ENCODE measurements around the gene TMIGD2.

TMIGD2 gene

GRCh38 chr19:4313847-4314490 lies 11.8 kb upstream of the TMIGD2 start:
- no peak for DNase-seq (ENCODE audit: low read depth)
- no peak overlapping the region for H3K4me3 ChIP-seq (ENCODE audit: low read length)
- TF ChIP-seq, protein P1, sequence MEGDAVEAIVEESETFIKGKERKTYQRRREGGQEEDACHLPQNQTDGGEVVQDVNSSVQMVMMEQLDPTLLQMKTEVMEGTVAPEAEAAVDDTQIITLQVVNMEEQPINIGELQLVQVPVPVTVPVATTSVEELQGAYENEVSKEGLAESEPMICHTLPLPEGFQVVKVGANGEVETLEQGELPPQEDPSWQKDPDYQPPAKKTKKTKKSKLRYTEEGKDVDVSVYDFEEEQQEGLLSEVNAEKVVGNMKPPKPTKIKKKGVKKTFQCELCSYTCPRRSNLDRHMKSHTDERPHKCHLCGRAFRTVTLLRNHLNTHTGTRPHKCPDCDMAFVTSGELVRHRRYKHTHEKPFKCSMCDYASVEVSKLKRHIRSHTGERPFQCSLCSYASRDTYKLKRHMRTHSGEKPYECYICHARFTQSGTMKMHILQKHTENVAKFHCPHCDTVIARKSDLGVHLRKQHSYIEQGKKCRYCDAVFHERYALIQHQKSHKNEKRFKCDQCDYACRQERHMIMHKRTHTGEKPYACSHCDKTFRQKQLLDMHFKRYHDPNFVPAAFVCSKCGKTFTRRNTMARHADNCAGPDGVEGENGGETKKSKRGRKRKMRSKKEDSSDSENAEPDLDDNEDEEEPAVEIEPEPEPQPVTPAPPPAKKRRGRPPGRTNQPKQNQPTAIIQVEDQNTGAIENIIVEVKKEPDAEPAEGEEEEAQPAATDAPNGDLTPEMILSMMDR (conservative IDR thresholded peaks at IDR 0.05; ENCODE audit: low read depth, low read length), result no peak

DNA sequence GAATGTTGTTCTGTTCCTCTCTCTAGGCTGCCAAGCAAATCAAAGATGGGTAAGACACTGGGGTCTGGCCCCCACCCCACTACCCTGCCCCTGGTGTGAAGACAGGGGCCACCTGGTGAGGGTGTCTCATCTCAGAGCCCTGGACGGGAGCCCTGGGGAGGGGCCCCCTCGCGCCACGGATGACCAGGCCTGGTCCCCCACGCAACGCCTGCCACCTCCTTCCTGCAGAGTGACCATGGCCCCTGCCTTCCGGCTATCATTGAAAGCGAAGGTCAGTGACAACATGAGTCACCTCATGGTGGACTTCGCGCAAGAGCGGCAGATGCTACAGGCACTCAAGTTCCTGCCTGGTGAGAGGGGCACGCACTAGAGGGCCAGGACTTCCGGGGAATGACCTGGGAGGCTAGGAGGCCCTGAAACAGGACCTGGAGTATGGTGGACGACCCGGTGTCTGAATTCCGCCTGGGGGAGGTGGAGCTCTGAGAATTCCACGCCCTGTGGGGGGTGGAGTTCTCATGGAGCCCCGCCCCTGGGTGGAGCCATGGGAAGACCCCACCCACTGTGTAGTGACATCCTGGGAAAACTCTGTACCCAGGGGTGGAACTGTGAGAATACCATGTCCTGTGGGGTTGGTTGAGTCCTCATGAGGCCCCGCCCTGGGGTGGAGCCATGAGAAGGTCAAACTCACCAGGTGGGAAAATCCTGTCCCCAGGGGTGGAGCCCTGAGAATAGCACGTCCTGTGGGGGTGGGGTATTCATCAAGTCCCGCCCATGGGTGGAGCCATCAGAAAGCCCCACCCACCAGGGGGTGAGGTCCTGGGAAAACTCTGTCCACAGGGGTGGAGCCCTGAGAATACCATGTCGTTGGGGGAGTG lies 8.3 kb upstream of the TMIGD2 start:
- no peak for DNase-seq (ENCODE audit: low read depth)
- TF ChIP-seq, protein P1 (conservative IDR thresholded peaks at IDR 0.05; ENCODE audit: low read depth, low read length), result no peak
- H3K4me3 ChIP-seq (ENCODE audit: low read length), result no peak overlapping the region

DNA sequence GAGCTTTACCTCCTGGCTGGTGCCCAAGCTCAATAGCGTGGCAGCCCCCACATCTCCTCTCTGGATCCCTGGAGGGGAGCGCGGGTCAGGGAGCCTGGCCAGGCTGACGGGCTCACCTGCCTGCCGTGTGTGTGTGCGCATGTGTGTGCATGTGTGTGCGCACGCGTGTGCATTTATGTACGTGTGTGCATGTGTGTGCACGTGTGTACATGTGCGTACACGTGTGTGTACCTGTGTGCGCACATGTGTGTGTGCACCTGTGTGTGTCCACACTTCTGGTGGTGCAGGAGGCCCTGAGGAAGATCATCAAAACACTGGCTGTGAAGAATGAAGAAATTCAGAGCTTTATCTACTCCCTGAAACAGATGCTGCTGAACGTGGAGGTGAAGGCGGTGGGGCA lies 3.5 kb upstream of the TMIGD2 start:
- H3K4me3 ChIP-seq (ENCODE audit: low read length), result no peak overlapping the region
- no peak for DNase-seq (ENCODE audit: low read depth)
- TF ChIP-seq, protein P1 (conservative IDR thresholded peaks at IDR 0.05; ENCODE audit: low read depth, low read length), result no peak

DNA sequence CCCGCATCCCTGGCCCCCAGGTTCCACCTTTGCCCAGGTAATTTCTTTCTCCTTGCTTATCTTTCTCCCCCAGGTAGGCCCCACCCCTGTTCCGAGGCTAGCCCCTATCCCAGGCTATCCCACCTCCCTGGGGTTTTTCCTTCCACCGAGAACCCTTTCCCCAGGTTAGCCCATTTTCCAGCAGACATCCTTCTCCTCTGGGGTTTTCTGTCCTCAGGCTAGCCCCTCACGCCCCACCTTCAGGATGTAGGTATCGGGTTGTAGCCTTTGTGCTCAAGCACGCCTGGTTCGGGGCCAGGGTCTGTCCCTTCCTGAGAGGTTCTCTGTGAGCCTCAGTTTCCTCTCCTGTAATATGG lies 3.0 kb upstream of the TMIGD2 start:
- no peak for DNase-seq (ENCODE audit: low read depth)
- TF ChIP-seq, protein P1 (conservative IDR thresholded peaks at IDR 0.05; ENCODE audit: low read depth, low read length), result no peak
- peak overlapping the region; percentile 43 for H3K4me3 ChIP-seq (ENCODE audit: low read length)

DNA sequence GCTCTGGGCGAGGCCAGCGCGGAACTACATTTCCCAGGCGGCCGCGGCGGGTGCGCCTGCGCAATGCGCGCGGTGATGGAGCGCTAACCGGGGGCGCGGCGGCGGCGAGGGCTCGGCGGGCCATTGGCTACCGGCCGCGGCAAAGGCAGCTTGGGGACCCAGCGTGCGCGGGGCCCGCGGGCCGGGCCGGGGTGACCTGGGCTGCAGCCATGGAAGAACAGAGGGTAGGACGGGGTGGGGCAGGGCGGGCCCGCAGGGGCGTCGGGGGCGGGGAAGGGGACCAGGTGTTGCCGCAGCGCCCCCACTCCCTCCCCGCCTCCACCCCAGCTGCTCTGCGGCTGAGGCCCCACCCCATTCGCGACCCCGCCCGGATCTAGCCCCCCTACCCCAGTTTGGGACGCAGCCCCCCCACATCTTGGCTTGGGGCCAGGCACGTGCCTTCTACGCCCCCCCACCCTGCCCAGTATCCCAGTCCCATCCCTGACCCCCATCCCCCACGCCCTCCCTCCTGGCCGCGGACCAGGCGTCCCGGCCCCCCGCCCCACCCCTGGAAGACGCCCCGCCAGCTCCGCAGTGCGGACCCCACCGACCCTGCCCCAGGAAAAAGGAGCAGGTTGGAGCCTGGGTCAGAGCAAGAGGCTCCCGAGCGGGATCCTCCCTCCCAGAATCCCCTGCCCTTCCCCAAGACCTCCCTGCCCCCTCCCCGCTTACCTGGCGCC lies 2.5 kb upstream of the TMIGD2 start, which contains the start of gene FSD1:
TSS of gene FSD1 (plus strand) at position 61 of the 719 bp plus-strand sequence. CDS start at position 210, 149 bp downstream.
- no peak for DNase-seq (ENCODE audit: low read depth)
- peak within 1 kb of the TSS; percentile 43 for H3K4me3 ChIP-seq (ENCODE audit: low read length)
- TF ChIP-seq, protein P1 (conservative IDR thresholded peaks at IDR 0.05; ENCODE audit: low read depth, low read length), result no peak

DNA sequence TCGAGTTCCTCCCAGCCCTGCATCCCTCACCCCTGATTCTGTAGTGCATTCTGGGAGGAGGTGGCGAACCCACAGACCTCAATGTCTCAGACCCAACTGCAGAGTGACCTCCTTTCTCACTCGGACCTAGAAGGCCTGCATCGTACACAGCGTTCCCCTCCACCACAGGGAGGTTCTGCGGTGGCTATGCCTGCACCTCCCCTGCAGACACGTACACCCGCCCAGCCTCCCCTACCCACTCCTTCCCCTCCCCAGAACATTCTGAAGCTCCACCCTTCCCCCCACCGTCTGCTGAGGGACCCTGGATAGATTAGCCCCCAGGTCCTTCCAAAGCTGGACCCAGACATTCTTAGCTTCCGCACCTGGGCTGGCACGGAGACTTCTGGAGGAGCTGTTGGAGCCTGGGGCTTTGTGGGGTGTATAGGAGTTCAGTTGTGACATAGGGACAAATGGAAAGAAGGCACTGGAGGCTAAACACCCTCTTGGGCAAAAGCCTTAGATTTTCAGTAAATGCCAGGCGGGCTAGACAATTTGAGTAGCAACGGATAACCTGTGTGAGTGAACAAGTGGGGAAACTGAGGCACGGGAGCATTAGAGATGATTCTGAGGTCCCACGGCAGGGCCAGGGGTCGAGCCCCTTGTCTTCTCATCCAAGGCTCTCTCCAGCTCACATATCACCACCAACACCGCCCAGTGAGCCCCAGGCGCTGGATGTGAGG lies 1.8 kb upstream of the TMIGD2 start:
- no peak overlapping the region for H3K4me3 ChIP-seq (ENCODE audit: low read length)
- TF ChIP-seq, protein P1 (conservative IDR thresholded peaks at IDR 0.05; ENCODE audit: low read depth, low read length), result no peak
- DNase-seq (ENCODE audit: low read depth), result no peak

All from retinal pigment epithelial cell (primary cell).